GM12878 (cell line): ENCODE measurements around the gene PARN. TPM values are rescaled to one million over a fixed set of nuclear protein-coding genes. Genes with fewer than 3 reads are reported as not detected.

ENCODE experiments used
- ATAC-seq: fragments of 200-7000 bp; cut with Tn5 transposase; 3 replicates; pipeline ENCODE4 v1.9.1; 2020; ENCODE audit warnings: mild to moderate bottlenecking, moderate library complexity
- BruUV-seq: library from RNA; stranded (reverse); fragments of 400-500 nt; replicated peaks from 2 replicates; lab custom pipeline; 2021; lab: Mats Ljungman, UMichigan
- CTCF ChIA-PET: fragments of 300-600 bp; sonication (Branson Sonifier 250); formaldehyde crosslinking; extraction: SDS; loops from one replicate; lab custom pipeline; 2021; ENCODE audit warnings: inconsistent platforms; lab: Yijun Ruan, JAX
- POLR2A ChIA-PET: fragments of 350-600 bp; formaldehyde crosslinking; extraction: SDS; loops from one replicate; lab custom pipeline; 2021; ENCODE audit warnings: inconsistent platforms; lab: Charles Lee
- RAD21 ChIA-PET: fragments of 300-600 bp; sonication (Branson Sonifier 250); formaldehyde crosslinking; loops from one replicate; lab custom pipeline; 2023; ENCODE audit warnings: antibody characterized with exemption; ENCODE audit not compliant: unreplicated experiment; lab: Charles Lee
- SMC1A ChIA-PET: fragments of 300-600 bp; sonication (Branson Sonifier 250); formaldehyde crosslinking; loops from one replicate; lab custom pipeline; 2023; ENCODE audit not compliant: unreplicated experiment, uncharacterized antibody; lab: Charles Lee
- DNase-seq: peaks from one replicate; pipeline ENCODE4 v3.0.0-alpha.2; 2011; ENCODE audit warnings: low read depth, low spot score
- FAIRE-seq: peaks from 3 replicates; lab custom pipeline; 2011; peaks lifted over from hg19 to GRCh38; lab: Jason Lieb, UNC
- H2AFZ ChIP-seq: 2 replicates; pipeline ENCODE4 v1.6.0; 2011; ENCODE audit warnings: low read depth, low read length, control low read depth; ENCODE audit not compliant: control insufficient read depth
- H3K27ac ChIP-seq: 2 replicates; pipeline ENCODE4 v1.5.1; 2011; ENCODE audit warnings: control low read depth; ENCODE audit not compliant: control insufficient read depth, insufficient read depth
- H3K27me3 ChIP-seq, 2 experiments: replicated peaks in 1 of 2; 2 replicates each; pipeline versions ENCODE4 v1.6.0 to v1.6.1; 2011; ENCODE audit warnings: low read length in 1 of 2; ENCODE audit not compliant: control insufficient read depth in 2 of 2, insufficient read depth in 2 of 2
- H3K36me3 ChIP-seq, 2 experiments: 2 replicates each; pipeline ENCODE4 v1.5.1; 2011; ENCODE audit warnings: low read length in 1 of 2; ENCODE audit not compliant: control insufficient read depth in 2 of 2, insufficient read depth in 2 of 2
- H3K4me1 ChIP-seq: 2 replicates; pipeline ENCODE4 v1.6.1; 2011; ENCODE audit warnings: mild to moderate bottlenecking, low read length, moderate library complexity, mixed read lengths; ENCODE audit not compliant: control insufficient read depth, insufficient read depth
- H3K4me2 ChIP-seq: 2 replicates; pipeline ENCODE4 v1.6.0; 2011; ENCODE audit warnings: control low read depth; ENCODE audit not compliant: control insufficient read depth, insufficient read depth
- H3K4me3 ChIP-seq: fragments of 200-600 bp; sonication (generic); 2 replicates; pipeline ENCODE4 v1.5.1; 2016
- H3K79me2 ChIP-seq: 2 replicates; pipeline ENCODE4 v1.6.0; 2011; ENCODE audit warnings: low read length; ENCODE audit not compliant: control insufficient read depth, insufficient read depth
- H3K9ac ChIP-seq: 2 replicates; pipeline ENCODE4 v1.8.0; 2011; ENCODE audit warnings: low read length, control low read depth, mixed read lengths; ENCODE audit not compliant: control insufficient read depth, insufficient read depth
- H3K9me3 ChIP-seq: replicated peaks from 3 replicates; pipeline ENCODE4 v1.5.1; 2011; ENCODE audit warnings: mild to moderate bottlenecking, low read length; ENCODE audit not compliant: control insufficient read depth, insufficient read depth
- H4K20me1 ChIP-seq: 2 replicates; pipeline ENCODE4 v1.6.0; 2011; ENCODE audit not compliant: control insufficient read depth, insufficient read depth
- ATF2 ChIP-seq: IDR thresholded peaks from 2 replicates; pipeline ENCODE4 v1.6.1; 2012; ENCODE audit warnings: low read length, inconsistent platforms
- GABPA ChIP-seq: IDR thresholded peaks from 2 replicates; pipeline ENCODE4 v1.6.1; 2014; ENCODE audit warnings: antibody characterized with exemption, low read depth, mild to moderate bottlenecking, inconsistent platforms
- IKZF1 ChIP-seq: fragments of 450-650 bp; conservative IDR thresholded peaks from 2 replicates; pipeline ENCODE4 v1.6.1; 2017; ENCODE audit warnings: antibody characterized with exemption, mild to moderate bottlenecking
- JUND ChIP-seq: IDR thresholded peaks from 2 replicates; pipeline ENCODE4 v1.6.1; 2012; ENCODE audit warnings: low read depth, mild to moderate bottlenecking, low read length, improper control_type of control experiment, moderate library complexity
- MTA2 ChIP-seq: fragments of 450-650 bp; IDR thresholded peaks from 2 replicates; pipeline ENCODE4 v1.6.1; 2016; ENCODE audit warnings: low read depth, mild to moderate bottlenecking, moderate library complexity
- MTA3 ChIP-seq: IDR thresholded peaks from 2 replicates; pipeline ENCODE4 v1.6.1; 2012; ENCODE audit warnings: low read length, inconsistent platforms, borderline replicate concordance
- PAX5 ChIP-seq: IDR thresholded peaks from 2 replicates; pipeline ENCODE4 v1.6.1; 2011; ENCODE audit warnings: low read depth, low read length, borderline replicate concordance
- PRDM15 ChIP-seq: fragments of 450-650 bp; formaldehyde crosslinking; IDR thresholded peaks from 2 replicates; pipeline ENCODE4 v1.4.0; 2020; ENCODE audit warnings: mild to moderate bottlenecking, moderate library complexity
- USF1 ChIP-seq: IDR thresholded peaks from 2 replicates; pipeline ENCODE4 v1.6.1; 2011; ENCODE audit warnings: borderline replicate concordance, low read depth, mild to moderate bottlenecking, moderate library complexity, mixed read lengths, low read length; ENCODE audit not compliant: insufficient read depth; ENCODE audit errors: extremely low read length
- ZBTB11 ChIP-seq: fragments of 450-650 bp; formaldehyde crosslinking; IDR thresholded peaks from 2 replicates; pipeline ENCODE4 v1.5.0; 2022; ENCODE audit warnings: mild to moderate bottlenecking, missing genetic modification characterization
- ZBTB4 ChIP-seq: fragments of 450-650 bp; formaldehyde crosslinking; IDR thresholded peaks from 2 replicates; pipeline ENCODE4 v1.4.0; 2022; ENCODE audit warnings: mild to moderate bottlenecking, moderate library complexity
- WGBS: methylation state at CpG from one replicate; pipeline ENCODE4 v1.1.6; 2016; ENCODE audit warnings: low lambda C conversion rate; ENCODE audit not compliant: insufficient replicate concordance, insufficient coverage; ENCODE audit errors: missing lambda C conversion rate; 5-methylcytosine and 5-hydroxymethylcytosine counted together
- in situ Hi-C: fragments of 300-500 bp; cut with MboI; formaldehyde crosslinking; loops from 9 replicates; pipeline ENCODE4 v1.14.3; 2018; ENCODE audit warnings: mixed read lengths
- intact Hi-C: fragments of 100-400 bp; cut with micrococcal nuclease; formaldehyde crosslinking; loops from one replicate; pipeline ENCODE4 v1.14.2; 2022; ENCODE audit not compliant: unreplicated experiment
- polyA plus RNA-seq, 11 experiments: library from polyadenylated mRNA; depleted of rRNA in 4 of 11; unstranded in 6 of 11; stranded (reverse) in 5 of 11; fragments of >200 nt; fragmentation: Nextera tagmentation in 4 of 11; fragmentation: Illumina TruSeq in 1 of 11; extraction: Ambion mirVana in 4 of 11; extraction: Trizol in 1 of 11; gene quantifications; 1 replicate in 1 of 11; 2 replicates in 10 of 11; pipeline versions ENCODE4 v1.2.1 to v1.2.3, GENCODE V29; 2011 to 2016; ENCODE audit warnings: inconsistent platforms in 2 of 11, missing spikeins in 2 of 11, low read depth in 1 of 11
- total RNA-seq, 4 experiments: library from RNA; depleted of rRNA in 3 of 4; stranded (reverse); fragments of >200 nt in 3 of 4; fragmentation: Illumina TruSeq in 1 of 4; extraction: Trizol in 1 of 4; gene quantifications; 2 replicates each; pipeline versions ENCODE4 v1.2.1 to v1.2.3, GENCODE V29; 2013 to 2021

Gene PARN
- total and polyA plus RNA-seq, 10 of the 15 experiments (the other 5 are each of a cell fraction or from before 2014, with no cell fraction given): 15.6 to 77.3 (median 47.7) TPM

- Histone ChIP-seq H3K27me3 (no peaks in the 10 kb centered on the region), H3K4me3 (no peak overlapping the region), H3K36me3 (peaks cover 2 to 5% of the 10 kb centered on the region in 2 experiments; a peak in 3 of 4 replicates), H2AFZ (no peak overlapping the region), H3K79me2 (no peaks in the 10 kb centered on the region), H4K20me1 (no peaks in the 10 kb centered on the region), H3K9ac (no peak overlapping the region), H3K4me1 (no peaks in the 10 kb centered on the region), H3K9me3 (no peaks in the 10 kb centered on the region), H3K4me2 (no peak overlapping the region), H3K27ac (no peak overlapping the region)
- FAIRE-seq: no peak
- ATAC-seq: no peak
- BruUV-seq: no TSS peak
- intact Hi-C loops: no loop called here
- ChIA-PET CTCF (no interaction called here), RAD21 (no interaction called here), POLR2A (no interaction called here), SMC1A (no interaction called here)
- in situ Hi-C loops: no loop called here
- no peak for DNase-seq
- WGBS: 96% methylated on average over 7 of the region's 7 CpGs
- no peak for TF ChIP-seq ZBTB4 (CRISPR knock-in tag)
- no peak for TF ChIP-seq MTA3
- TF ChIP-seq ZBTB11: no peak
- TF ChIP-seq PRDM15 (CRISPR knock-in tag): no peak
- no peak for TF ChIP-seq PAX5
- no peak for TF ChIP-seq USF1
- TF ChIP-seq ATF2: no peak
- TF ChIP-seq IKZF1: no peak
- no peak for TF ChIP-seq JUND
- TF ChIP-seq GABPA: no peak
- TF ChIP-seq MTA2: no peak
These were observed 69.5 kb downstream of the PARN start for GRCh38 chr16:14560523-14560922.
